Spleen (tissue), 11 donors: Measurements from ENCODE around the gene THAP7. TPM values are rescaled to one million over a fixed set of nuclear protein-coding genes. Genes with fewer than 3 reads are reported as not detected.

Experiments used
- DNase-seq: peaks from one replicate; pipeline ENCODE4 v3.0.0-alpha.2; 2020
- H3K27ac ChIP-seq, 8 donors: fragments of 200-600 bp; sonication (generic) in 7 of 8; 1 replicate in 4 of 8; 2 replicates in 4 of 8; pipeline versions ENCODE4 v1.5.0 to v1.8.0; 2016 to 2021; ENCODE audit warnings: inconsistent platforms in 4 of 8, mild to moderate bottlenecking in 4 of 8, moderate library complexity in 1 of 8
- H3K27me3 ChIP-seq, 7 donors: fragments of 200-600 bp; sonication (generic) in 6 of 7; replicated peaks in 1 of 7; 1 replicate in 4 of 7; 2 replicates in 3 of 7; pipeline versions ENCODE4 v1.5.0 to v1.8.0; 2016 to 2021; ENCODE audit warnings: inconsistent platforms in 3 of 7, mild to moderate bottlenecking in 1 of 7
- H3K36me3 ChIP-seq, 6 donors: fragments of 200-600 bp; sonication (generic) in 5 of 6; 1 replicate in 4 of 6; 2 replicates in 2 of 6; pipeline versions ENCODE4 v1.5.0 to v1.8.0; 2016 to 2021; ENCODE audit warnings: inconsistent platforms in 2 of 6
- H3K4me1 ChIP-seq, 6 donors: fragments of 200-600 bp; sonication (generic) in 5 of 6; 1 replicate in 3 of 6; 2 replicates in 3 of 6; pipeline versions ENCODE4 v1.5.0 to v1.8.0; 2016 to 2021; ENCODE audit warnings: inconsistent platforms in 3 of 6
- H3K4me3 ChIP-seq, 8 donors: fragments of 200-600 bp; sonication (generic) in 7 of 8; 1 replicate in 4 of 8; 2 replicates in 4 of 8; pipeline versions ENCODE4 v1.5.0 to v1.8.0; 2016 to 2021; ENCODE audit warnings: inconsistent platforms in 4 of 8, mild to moderate bottlenecking in 4 of 8, moderate library complexity in 2 of 8
- H3K9me3 ChIP-seq, 8 donors: fragments of 200-600 bp; sonication (generic) in 7 of 8; 1 replicate in 4 of 8; 2 replicates in 4 of 8; pipeline versions ENCODE4 v1.5.0 to v1.8.0; 2016 to 2021; ENCODE audit warnings: inconsistent platforms in 4 of 8
- CTCF ChIP-seq, 11 experiments: fragments of 200-600 bp in 7 of 11; fragments of 450-650 bp in 4 of 11; sonication (generic) in 4 of 11; IDR thresholded peaks in 8 of 11; conservative IDR thresholded peaks in 3 of 11; 1 replicate in 7 of 11; 2 replicates in 4 of 11; pipeline versions ENCODE4 v1.4.0 to v1.8.0; 2016 to 2021; ENCODE audit warnings: antibody characterized with exemption in 11 of 11, inconsistent platforms in 4 of 11, mild to moderate bottlenecking in 1 of 11
- POLR2A ChIP-seq, 3 donors: fragments of 450-650 bp; IDR thresholded peaks; one replicate each; pipeline ENCODE4 v1.5.1; 2017; ENCODE audit warnings: antibody characterized with exemption in 3 of 3, mild to moderate bottlenecking in 1 of 3
- POLR2AphosphoS5 ChIP-seq, 3 donors: sonication (generic); formaldehyde crosslinking; IDR thresholded peaks; one replicate each; pipeline ENCODE4 v1.5.1; 2017; ENCODE audit warnings: antibody characterized with exemption in 3 of 3
- WGBS, 5 donors: extraction: QIAGEN DNeasy Blood & Tissue Kit in 3 of 5; methylation state at CpG; one replicate each; pipeline versions ENCODE4 v1.1.5 to v1.1.7; 2013 to 2018; 5-methylcytosine and 5-hydroxymethylcytosine counted together
- intact Hi-C: fragments of 100-400 bp; cut with DNase I; formaldehyde crosslinking; loops from one replicate; pipeline ENCODE4 v1.15.0; 2023; ENCODE audit warnings: low total_unique reads
- microRNA-seq, 3 donors: library from miRNA; unstranded; fragments of <30 nt; microRNA quantifications; one replicate each; pipeline versions ENCODE4 to v1.1.0, GENCODE V29; 2019 to 2020
- polyA plus RNA-seq, 3 donors: library from polyadenylated mRNA; stranded (reverse); fragments of 200-250 nt; gene quantifications; one replicate each; pipeline ENCODE4 v1.2.1, GENCODE V29; 2013
- small RNA-seq, 4 donors: library from RNA; depleted of rRNA; stranded (forward); fragments of <200 nt; gene quantifications; one replicate each; pipeline ENCODE3, GENCODE V24; 2016
- total RNA-seq, 7 donors: library from RNA; depleted of rRNA in 3 of 7; stranded (reverse); fragments of >200 nt in 3 of 7; fragmentation: NEBNext Ultra II Directional in 4 of 7; extraction: Animal tissue kit (Norgen Biotek cat#: 25700) in 4 of 7; gene quantifications; one replicate each; pipeline versions ENCODE4 v1.1.0 to v1.2.1, GENCODE V29; 2016 to 2021
- donor health status: healthy with polysubstance abuse.
- donor health status: DM: no; HTN: no; CAD: no; lungs with moderate emphysema.
- donor health status: DM: no; HTN: no; CAD: no.
- donor health status: Bipolar disorder and iron deficiency.
- donor health status: healthy.
- donor health status: DM: no; HTN: no; CAD: no.
- donor health status: DM: yes; HTN: yes; CAD: no.

THAP7 gene
- total and polyA plus RNA-seq, 10 donors = 16.7 to 53.3 (median 29.6) TPM

GRCh38 chr22:20951932-20952380 is 50.0 kb downstream of the THAP7 start:
- TF ChIP-seq CTCF (IDR thresholded peaks at IDR 0.05 in 8 of 11, conservative IDR thresholded peaks at IDR 0.05 in 3 of 11) = no peak
- peak in 1 of 3 donors; percentile 28 for TF ChIP-seq POLR2AphosphoS5 (IDR thresholded peaks at IDR 0.05)
- no peak for TF ChIP-seq POLR2A (IDR thresholded peaks at IDR 0.05)
- peaks cover 0 to 75% (median 42%) of the 10 kb centered on the region in 6 donors for H3K36me3 ChIP-seq
- H3K4me1 ChIP-seq = peaks cover 0 to 38% (median 6%) of the 10 kb centered on the region in 6 donors
- H3K27ac ChIP-seq = no peak overlapping the region
- 92 to 97% (median 94%) methylated on average over 8 of the region's 8 CpGs for WGBS, 5 donors
- intact Hi-C loops = no loop called here
- peaks cover 0 to 3% (median 0%) of the 10 kb centered on the region in 7 donors for H3K27me3 ChIP-seq
- H3K9me3 ChIP-seq = no peaks in the 10 kb centered on the region
- H3K4me3 ChIP-seq = no peak overlapping the region
- peak; percentile 42 for DNase-seq

- Histone ChIP-seq H3K36me3 (peaks cover 0 to 81% (median 42%) of the 10 kb centered on the region in 6 donors), H3K4me3 (no peak overlapping the region), H3K27ac (no peak overlapping the region), H3K27me3 (no peaks in the 10 kb centered on the region), H3K4me1 (peaks cover 0 to 38% (median 3%) of the 10 kb centered on the region in 6 donors), H3K9me3 (no peaks in the 10 kb centered on the region)
- DNase-seq = no peak
- intact Hi-C loops = no loop called here
- no peak for TF ChIP-seq POLR2A (IDR thresholded peaks at IDR 0.05)
- no peak for TF ChIP-seq POLR2AphosphoS5 (IDR thresholded peaks at IDR 0.05)
- TF ChIP-seq CTCF (IDR thresholded peaks at IDR 0.05 in 8 of 11, conservative IDR thresholded peaks at IDR 0.05 in 3 of 11) = no peak
- WGBS, 5 donors = 92 to 96% (median 94%) methylated on average over 10 of the region's 10 CpGs
These were observed 50.6 kb downstream of the THAP7 start for GRCh38 chr22:20951151-20951931.

- H3K4me1 ChIP-seq = peaks cover 0 to 47% (median 14%) of the 10 kb centered on the region in 6 donors
- TF ChIP-seq POLR2AphosphoS5 (IDR thresholded peaks at IDR 0.05) (no peak), CTCF (IDR thresholded peaks at IDR 0.05 in 8 of 11, conservative IDR thresholded peaks at IDR 0.05 in 3 of 11) (no peak), POLR2A (IDR thresholded peaks at IDR 0.05) (no peak)
- no peak overlapping the region for H3K4me3 ChIP-seq
- no peak for DNase-seq
- H3K27me3 ChIP-seq = no peaks in the 10 kb centered on the region
- no peaks in the 10 kb centered on the region for H3K9me3 ChIP-seq
- 78 to 86% (median 82%) methylated on average over 13 of the region's 13 CpGs for WGBS, 5 donors
- H3K36me3 ChIP-seq = peaks cover 0 to 90% (median 42%) of the 10 kb centered on the region in 6 donors
- no peak overlapping the region for H3K27ac ChIP-seq
- intact Hi-C loops = no loop called here
These were observed 52.2 kb downstream of the THAP7 start for GRCh38 chr22:20949698-20950183.

Small RNAs within 50 kb of the gene (microRNA-seq; reads per million reads assigned to microRNA genes)
- 0 reads per million in 3 donors for gene MIR649

Small RNAs within 50 kb of the gene (small RNA-seq; reads per million reads assigned to genes)
- 0 reads per million in 4 donors for gene MIR649

Other genes starting within 250 kb of the THAP7 start
- under 1 TPM in 1 of 7 donors, not detected in 6; 0.14 TPM for gene SERPIND1, start 228.0 kb downstream of the THAP7 start, total RNA-seq
- under 1 TPM; 0.03 to 0.13 (median 0.04) TPM for gene SERPIND1, start 228.0 kb downstream of the THAP7 start, polyA plus RNA-seq
- 100 to 1,000 TPM in 6 of 7 donors, 10 to 100 TPM in 1; 86.2 to 143 (median 122) TPM for gene PI4KA, start 143.3 kb downstream of the THAP7 start, total RNA-seq
- gene PI4KA, start 143.3 kb downstream of the THAP7 start, polyA plus RNA-seq = 10 to 100 TPM; 29.8 to 48.1 (median 35.3) TPM
- 10 to 100 TPM; 22.6 to 33.5 (median 28.2) TPM for gene SNAP29, start 143.1 kb downstream of the THAP7 start, total RNA-seq
- gene SNAP29, start 143.1 kb downstream of the THAP7 start, polyA plus RNA-seq = 10 to 100 TPM; 13.7 to 19.5 (median 17.2) TPM
- 10 to 100 TPM; 56.7 to 65.3 (median 58.1) TPM for gene CRKL, start 84.7 kb downstream of the THAP7 start, total RNA-seq
- gene CRKL, start 84.7 kb downstream of the THAP7 start, polyA plus RNA-seq = 10 to 100 TPM; 11.5 to 17.9 (median 12.2) TPM
- gene AIFM3, start 34.9 kb downstream of the THAP7 start, total RNA-seq = 1 to 10 TPM; 3.7 to 8.7 (median 6.1) TPM
- gene AIFM3, start 34.9 kb downstream of the THAP7 start, polyA plus RNA-seq = 1 to 10 TPM; 2.0 to 6.0 (median 5.3) TPM
- gene LZTR1, start 19.8 kb downstream of the THAP7 start, total RNA-seq = 10 to 100 TPM; 52.5 to 76.2 (median 62.6) TPM
- gene LZTR1, start 19.8 kb downstream of the THAP7 start, polyA plus RNA-seq = 10 to 100 TPM; 21.9 to 44.5 (median 32.6) TPM
- 10 to 100 TPM in 2 of 7 donors, 1 to 10 TPM in 5; 3.2 to 14.4 (median 4.5) TPM for gene P2RX6, start 13.0 kb upstream of the THAP7 start, total RNA-seq
- gene P2RX6, start 13.0 kb upstream of the THAP7 start, polyA plus RNA-seq = 1 to 10 TPM in 2 of 3 donors, under 1 TPM in 1; 0.86 to 5.6 (median 2.7) TPM
- gene SLC7A4, start 30.4 kb upstream of the THAP7 start, total RNA-seq = under 1 TPM in 4 of 7 donors, not detected in 3; 0.13 to 0.95 (median 0.30) TPM
- under 1 TPM; 0.11 to 0.42 (median 0.29) TPM for gene SLC7A4, start 30.4 kb upstream of the THAP7 start, polyA plus RNA-seq
- gene LRRC74B, start 43.8 kb upstream of the THAP7 start, total RNA-seq = not detected
- under 1 TPM in 1 of 3 donors, not detected in 2; 0.03 TPM for gene LRRC74B, start 43.8 kb upstream of the THAP7 start, polyA plus RNA-seq